Fibroblast of lung (primary cell): ENCODE measurements around the gene USH1G. TPM values are rescaled to one million over a fixed set of nuclear protein-coding genes. Genes with fewer than 3 reads are reported as not detected.

ENCODE experiments used
- DNase-seq, 2 donors: peaks; one replicate each; pipeline versions ENCODE4 v3.0.0 to v3.0.0-alpha.2; 2010; ENCODE audit warnings: low read depth in 2 of 2
- H2AFZ ChIP-seq: 2 replicates; pipeline ENCODE4 v1.5.1; 2012; ENCODE audit warnings: low read length, control low read depth, inconsistent platforms
- H3K27ac ChIP-seq: 2 replicates; pipeline ENCODE4 v1.5.1; 2011; ENCODE audit warnings: low read length, control low read depth; ENCODE audit not compliant: insufficient read depth
- H3K27me3 ChIP-seq: 2 replicates; pipeline ENCODE4 v1.5.1; 2011; ENCODE audit warnings: mild to moderate bottlenecking, low read length; ENCODE audit not compliant: control insufficient read depth, insufficient read depth
- H3K36me3 ChIP-seq: 2 replicates; pipeline ENCODE4 v1.5.1; 2011; ENCODE audit warnings: low read length; ENCODE audit not compliant: control insufficient read depth, insufficient read depth
- H3K4me1 ChIP-seq: 2 replicates; pipeline ENCODE4 v1.5.1; 2011; ENCODE audit warnings: low read length; ENCODE audit not compliant: control insufficient read depth, insufficient read depth; ENCODE audit errors: extremely low read depth
- H3K4me2 ChIP-seq: 2 replicates; pipeline ENCODE4 v1.5.1; 2011; ENCODE audit warnings: low read length, control low read depth; ENCODE audit not compliant: insufficient read depth; ENCODE audit errors: extremely low read depth
- H3K4me3 ChIP-seq, 4 experiments: fragments of 200-600 bp in 1 of 4; sonication (generic) in 1 of 4; replicated peaks in 1 of 4; 2 replicates each; pipeline ENCODE4 v1.5.1; 2011 to 2016; ENCODE audit warnings: low read length in 4 of 4, low read depth in 3 of 4, mild to moderate bottlenecking in 3 of 4, control low read depth in 2 of 4, inconsistent platforms in 1 of 4, mixed read lengths in 1 of 4; ENCODE audit not compliant: insufficient read depth in 1 of 4; ENCODE audit errors: control extremely low read depth in 1 of 4
- H3K79me2 ChIP-seq: 2 replicates; pipeline ENCODE4 v1.5.1; 2012; ENCODE audit warnings: mild to moderate bottlenecking, low read length, inconsistent platforms; ENCODE audit not compliant: control insufficient read depth, insufficient read depth
- H3K9ac ChIP-seq: 2 replicates; pipeline ENCODE4 v1.5.1; 2011; ENCODE audit warnings: mild to moderate bottlenecking, low read length, control low read depth; ENCODE audit not compliant: insufficient read depth
- H3K9me3 ChIP-seq: 2 replicates; pipeline ENCODE4 v1.5.1; 2012; ENCODE audit warnings: low read depth, low read length; ENCODE audit not compliant: control insufficient read depth, insufficient read depth
- H4K20me1 ChIP-seq: 2 replicates; pipeline ENCODE4 v1.5.1; 2011; ENCODE audit warnings: low read length; ENCODE audit not compliant: control insufficient read depth, insufficient read depth; ENCODE audit errors: extremely low read depth
- CTCF ChIP-seq, 2 donors: IDR thresholded peaks in 1 of 2; conservative IDR thresholded peaks in 1 of 2; 1 replicate in 1 of 2; 2 replicates in 1 of 2; pipeline ENCODE4 v1.5.1; 2011 to 2012; ENCODE audit warnings: low read length in 2 of 2, control low read depth in 1 of 2, inconsistent platforms in 1 of 2, low read depth in 1 of 2, mild to moderate bottlenecking in 1 of 2
- EZH2 ChIP-seq: IDR thresholded peaks from 2 replicates; pipeline ENCODE4 v1.5.1; 2012; ENCODE audit warnings: low read length, control low read depth, mild to moderate bottlenecking; ENCODE audit errors: missing control alignments
- polyA plus RNA-seq, 2 donors: library from polyadenylated mRNA; depleted of rRNA in 1 of 2; stranded (reverse) in 1 of 2; unstranded in 1 of 2; fragments of >200 nt; gene quantifications; 2 replicates each; pipeline ENCODE4 v1.2.1, GENCODE V29; 2011 to 2012; ENCODE audit warnings: missing spikeins in 1 of 2
- total RNA-seq: library from RNA; depleted of rRNA; stranded (reverse); fragments of >200 nt; gene quantifications from 2 replicates; pipeline ENCODE4 v1.2.1, GENCODE V29; 2014

Gene USH1G
- total and polyA plus RNA-seq, 2 donors (not counting 1 experiment from before 2014, with no cell fraction given): not detected

- H3K9ac ChIP-seq: no peak overlapping the region
- H3K4me2 ChIP-seq: no peak overlapping the region
- no peak overlapping the region for H3K27ac ChIP-seq
- TF ChIP-seq EZH2: no peak
- TF ChIP-seq CTCF (conservative IDR thresholded peaks at IDR 0.05 in 1 of 2, IDR thresholded peaks at IDR 0.05 in 1 of 2; ENCODE audit: low read depth in 1 of 2, low read length in 2 of 2): no peak
- H2AFZ ChIP-seq: no peak overlapping the region
- no peak for DNase-seq
- H3K79me2 ChIP-seq: no peaks in the 10 kb centered on the region
- H4K20me1 ChIP-seq: no peaks in the 10 kb centered on the region
- H3K9me3 ChIP-seq: no peaks in the 10 kb centered on the region
- no peaks in the 10 kb centered on the region for H3K4me1 ChIP-seq
- H3K4me3 ChIP-seq: no peak overlapping the region
- no peaks in the 10 kb centered on the region for H3K36me3 ChIP-seq
- H3K27me3 ChIP-seq: peaks cover 45% of the 10 kb centered on the region
These were observed 5.7 kb upstream of the USH1G start for GRCh38 chr17:74928786-74929185.

- H3K27me3 ChIP-seq: peaks cover 55% of the 10 kb centered on the region
- H4K20me1 ChIP-seq: no peaks in the 10 kb centered on the region
- no peak overlapping the region for H3K27ac ChIP-seq
- no peaks in the 10 kb centered on the region for H3K4me1 ChIP-seq
- no peak overlapping the region for H3K9ac ChIP-seq
- no peaks in the 10 kb centered on the region for H3K9me3 ChIP-seq
- no peak overlapping the region for H3K4me3 ChIP-seq
- H3K79me2 ChIP-seq: no peaks in the 10 kb centered on the region
- DNase-seq: no peak
- no peaks in the 10 kb centered on the region for H3K36me3 ChIP-seq
- H2AFZ ChIP-seq: no peak overlapping the region
- no peak for TF ChIP-seq EZH2
- no peak for TF ChIP-seq CTCF (conservative IDR thresholded peaks at IDR 0.05 in 1 of 2, IDR thresholded peaks at IDR 0.05 in 1 of 2; ENCODE audit: low read depth in 1 of 2, low read length in 2 of 2)
- H3K4me2 ChIP-seq: no peak overlapping the region
These were observed 2.2 kb upstream of the USH1G start for GRCh38 chr17:74925242-74925641.

GRCh38 chr17:74924250-74924948 is 1.3 kb upstream of the USH1G start, which contains the start of gene OTOP2:
Gene OTOP2, plus strand, starts transcription at chr17:74924273. Its CDS starts 360 bp downstream, at chr17:74924633.
- Histone ChIP-seq H3K4me3 (no peak within 1 kb of the TSS), H2AFZ (no peak within 1 kb of the TSS), H3K4me1 (no peaks in the 10 kb centered on the region), H3K9me3 (no peaks in the 10 kb centered on the region), H4K20me1 (no peaks in the 10 kb centered on the region), H3K79me2 (no peaks in the 10 kb centered on the region), H3K36me3 (no peaks in the 10 kb centered on the region), H3K4me2 (no peak within 1 kb of the TSS), H3K27me3 (peaks cover 56% of the 10 kb centered on the region), H3K27ac (no peak within 1 kb of the TSS), H3K9ac (no peak within 1 kb of the TSS)
- DNase-seq: no peak
- TF ChIP-seq EZH2 (peak; percentile 96), CTCF (conservative IDR thresholded peaks at IDR 0.05 in 1 of 2, IDR thresholded peaks at IDR 0.05 in 1 of 2; ENCODE audit: low read depth in 1 of 2, low read length in 2 of 2) (no peak)
